ENCODE measurements around the gene GRB14. TPM values are rescaled to one million over a fixed set of nuclear protein-coding genes. Genes with fewer than 3 reads are reported as not detected.

GRB14 gene
- total RNA-seq, 1 donor from 2014 or later, result 0.43 TPM

DNA sequence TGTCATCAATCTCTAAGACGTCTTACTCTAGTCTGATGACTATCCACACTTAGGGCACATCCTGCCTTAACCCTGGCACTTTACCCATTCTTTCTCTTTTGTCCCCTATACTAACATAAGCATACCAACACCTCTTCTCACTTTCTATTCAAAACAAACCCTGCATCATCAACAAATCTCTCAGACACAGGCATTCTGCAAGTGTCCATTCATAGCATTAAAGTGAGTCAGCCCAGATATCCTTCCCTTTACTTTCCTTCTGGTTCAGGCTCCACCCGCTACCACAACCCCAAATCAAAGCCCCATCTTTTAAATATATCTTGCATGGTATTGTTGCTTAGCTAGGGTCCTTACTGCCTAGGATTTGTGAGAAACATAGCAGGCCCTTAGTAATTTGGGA, 3.8 kb downstream of the GRB14 start:
- no peak for DNase-seq (ENCODE audit: low read depth)

DNA sequence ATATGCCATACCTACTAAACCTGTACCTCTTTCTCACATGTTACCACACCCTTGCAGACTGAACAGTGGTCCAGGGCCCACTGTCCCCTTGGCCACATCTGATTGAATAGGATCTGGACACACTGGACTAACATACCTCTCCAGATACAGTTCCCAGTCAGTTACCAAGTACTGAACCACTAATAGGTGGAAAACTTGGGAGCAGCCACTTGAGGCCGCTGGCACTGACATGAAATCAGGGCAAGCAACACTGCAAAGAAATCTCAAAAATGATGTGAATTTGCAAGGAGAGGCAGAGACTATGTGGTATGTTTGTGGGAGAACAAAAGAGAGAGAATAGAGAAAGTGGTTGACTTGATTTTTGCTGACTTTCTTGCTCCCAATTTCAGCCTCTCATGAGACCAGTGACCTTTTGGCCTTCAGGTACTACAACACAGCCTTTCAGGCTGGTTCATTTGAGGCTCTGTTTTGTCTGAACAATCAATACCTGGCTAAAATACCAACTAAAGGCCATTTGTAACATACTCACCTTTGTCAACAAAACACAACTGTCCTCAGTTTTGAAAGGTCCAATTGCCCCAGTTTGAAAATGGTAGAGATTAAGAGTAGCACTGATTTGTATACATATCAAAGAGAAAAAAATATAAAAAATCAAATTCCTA, 7.8 kb downstream of the GRB14 start:
- no peak for DNase-seq (ENCODE audit: low read depth)

DNA sequence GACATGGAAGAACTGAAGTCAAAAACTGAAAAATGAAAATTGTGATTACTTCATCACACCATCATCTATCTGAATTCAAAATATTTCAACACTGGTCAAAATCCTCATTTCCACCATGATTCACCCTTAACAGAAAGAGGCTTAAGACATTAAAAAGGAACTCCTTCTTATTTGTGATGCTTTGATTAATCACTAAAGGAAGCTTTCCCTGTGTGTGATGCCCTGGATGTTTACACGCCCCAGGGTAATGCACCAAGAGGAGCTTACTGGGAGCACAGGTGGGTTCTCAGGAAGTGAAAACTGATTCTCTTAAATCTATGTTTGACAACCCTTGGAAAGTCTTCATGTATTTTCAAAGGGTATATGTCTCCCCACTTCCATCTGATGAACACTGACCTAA, 11.5 kb downstream of the GRB14 start:
- no peak for DNase-seq (ENCODE audit: low read depth)

DNA sequence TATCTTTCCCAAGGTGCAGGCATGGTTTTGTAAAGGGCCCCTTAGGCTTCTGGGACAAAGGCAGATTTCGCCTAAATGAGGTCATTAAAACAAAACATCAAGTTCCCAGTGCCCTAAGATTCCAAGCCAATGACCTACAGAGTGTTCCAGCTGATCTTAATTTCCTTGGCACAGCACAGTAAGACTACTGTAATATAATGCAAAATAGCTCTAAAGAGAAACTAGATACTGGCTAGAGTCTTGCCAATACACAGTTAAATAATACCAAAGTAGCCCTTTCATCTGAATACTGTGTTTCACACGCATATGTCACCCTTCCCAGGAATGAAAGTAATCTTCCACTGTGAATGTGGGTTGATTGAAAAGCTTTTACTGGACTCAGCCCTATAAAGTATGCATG, 14.7 kb downstream of the GRB14 start:
- DNase-seq (ENCODE audit: low read depth), result peak; percentile 66

DNA sequence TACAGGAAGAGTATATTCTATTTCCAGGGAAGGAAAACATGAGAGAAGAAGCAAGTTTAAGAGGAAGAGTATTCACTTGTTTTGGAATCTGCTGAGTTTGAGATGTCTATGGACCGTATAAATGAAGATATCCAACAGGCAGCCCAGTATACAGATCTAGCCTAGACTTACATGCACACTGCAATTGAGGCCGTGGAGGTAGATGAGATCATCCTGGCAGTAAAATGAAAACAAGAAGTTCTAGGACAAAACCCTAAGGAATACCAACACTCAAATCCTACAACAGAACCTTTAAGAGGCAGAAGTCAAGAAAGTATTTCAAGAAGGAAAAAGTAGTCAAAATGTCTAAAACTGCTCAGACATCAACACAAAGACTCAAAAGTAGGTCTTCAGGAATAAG, 16.0 kb downstream of the GRB14 start:
- no peak for DNase-seq (ENCODE audit: low read depth)

DNA sequence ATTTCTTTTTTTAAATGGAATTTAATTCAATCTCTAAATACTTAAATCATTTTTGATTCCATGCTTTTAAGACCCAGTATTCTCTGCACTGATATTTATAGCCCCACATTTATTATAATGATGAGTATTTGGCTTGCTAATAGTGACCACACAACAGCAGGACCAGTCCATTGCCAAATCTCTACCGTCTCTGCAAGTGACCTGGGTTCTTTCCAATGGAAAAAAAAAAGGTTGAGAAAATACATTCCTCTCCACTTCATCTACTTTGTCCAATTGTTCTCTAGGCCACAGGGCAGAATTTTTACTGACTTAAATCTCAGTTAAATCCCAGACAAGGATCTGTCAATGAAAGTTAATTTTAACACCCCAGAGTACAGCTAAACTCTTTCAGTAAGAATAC, 20.5 kb downstream of the GRB14 start:
- DNase-seq (ENCODE audit: low read depth), result no peak

DNA sequence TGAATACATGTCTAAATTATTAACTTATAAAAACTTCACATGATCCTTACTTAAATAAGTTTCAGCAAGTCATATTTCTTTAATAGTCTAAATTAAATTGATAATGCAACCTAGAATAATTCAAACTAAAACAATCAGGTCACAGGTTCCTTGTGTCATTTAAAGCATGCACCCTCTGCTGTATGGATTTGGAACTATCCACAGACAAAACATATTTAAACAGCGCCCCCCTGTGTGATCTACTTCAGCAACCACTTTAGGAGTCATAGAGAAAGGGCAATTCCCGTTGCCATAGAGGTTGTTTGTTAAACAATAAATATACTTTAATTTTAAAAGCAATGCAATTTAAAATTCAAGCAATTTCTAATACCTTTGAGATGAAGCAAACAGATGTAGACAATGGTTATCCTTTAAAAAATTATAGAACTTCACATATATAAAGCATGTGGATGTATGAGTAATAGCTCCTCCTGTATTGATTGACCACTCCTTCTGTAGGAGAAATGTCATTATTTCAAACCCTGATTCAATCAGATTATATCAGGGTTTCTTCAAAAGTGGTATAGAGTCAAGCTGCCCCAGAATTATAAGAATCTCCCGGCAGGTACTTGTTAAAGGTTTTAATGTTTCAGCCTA, 21.2 kb downstream of the GRB14 start:
- peak; percentile 84 for DNase-seq (ENCODE audit: low read depth)

DNA sequence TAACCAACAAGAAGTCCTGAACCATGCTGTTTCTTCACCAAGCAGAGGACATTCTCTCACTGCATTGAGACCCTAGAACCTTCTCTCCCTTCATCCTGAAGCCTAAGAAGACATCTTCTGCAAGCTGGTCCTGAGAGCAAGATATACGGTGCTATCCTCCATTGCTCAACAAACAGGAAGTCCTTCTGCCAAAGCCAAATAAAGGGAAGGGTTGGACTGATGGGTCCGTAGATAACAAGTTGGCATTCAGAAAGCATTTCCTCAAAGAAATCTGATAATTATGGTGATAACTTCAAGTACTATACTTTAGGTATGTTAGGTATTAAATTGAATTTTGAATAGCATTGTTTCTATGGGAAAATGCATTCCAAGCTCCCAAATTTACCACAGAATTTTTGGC, 23.3 kb downstream of the GRB14 start:
- no peak for DNase-seq (ENCODE audit: low read depth)

DNA sequence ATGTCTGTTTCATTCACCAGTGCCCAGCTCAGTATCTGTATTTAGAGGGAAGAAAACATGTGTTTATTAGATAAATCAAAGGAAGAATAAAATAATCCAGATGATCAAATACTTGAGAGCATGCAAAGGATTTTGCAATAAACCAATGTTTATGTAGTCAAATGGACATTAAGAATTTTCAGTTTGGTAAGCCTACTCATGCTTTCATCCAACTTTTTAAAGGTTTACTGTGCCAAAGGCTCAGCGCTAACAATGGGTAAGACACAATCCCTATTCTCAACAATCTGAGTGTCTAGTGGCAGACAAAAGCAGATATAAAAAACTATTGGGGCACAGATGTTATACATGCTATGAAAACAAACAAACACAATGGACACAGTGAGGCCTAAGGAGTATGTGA, 26.3 kb downstream of the GRB14 start:
- no peak for DNase-seq (ENCODE audit: low read depth)

DNA sequence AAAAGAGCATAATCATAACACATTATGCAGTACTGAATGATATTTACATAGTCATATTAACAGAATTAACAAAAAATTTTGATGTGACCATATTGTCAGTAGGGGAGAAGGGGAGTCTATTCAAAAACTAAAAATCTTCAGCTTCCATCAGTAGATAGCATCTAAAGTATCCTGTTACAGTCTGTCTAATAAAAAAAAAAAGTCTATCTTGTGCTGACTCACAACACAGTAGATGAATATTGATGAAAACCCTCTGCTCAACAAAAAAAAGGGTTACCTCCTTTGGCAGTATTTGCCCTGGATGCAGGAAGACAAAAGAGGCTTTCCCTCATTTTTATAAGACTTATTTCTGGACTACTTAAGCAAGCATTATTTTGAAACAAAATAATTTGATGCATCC, 27.3 kb downstream of the GRB14 start:
- no peak for DNase-seq (ENCODE audit: low read depth)

DNA sequence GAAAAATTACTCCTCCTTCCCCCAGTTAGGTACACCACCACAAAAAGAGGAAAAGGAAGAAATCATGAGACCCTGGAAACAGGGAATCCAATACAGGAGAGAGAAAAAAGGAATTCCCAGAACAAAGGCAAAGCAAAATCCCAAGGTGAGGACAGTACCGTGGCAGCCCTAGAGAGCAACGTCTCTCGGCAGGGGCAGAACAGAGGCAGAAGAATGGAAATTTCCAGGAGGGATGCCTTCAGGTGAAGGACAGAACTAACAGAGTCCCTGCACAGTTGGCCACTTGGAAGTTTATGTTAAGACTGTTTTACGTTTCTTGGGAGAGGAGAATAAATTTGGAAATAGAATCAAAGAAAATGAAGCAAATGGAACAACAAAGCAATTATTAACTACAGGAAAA, 27.7 kb downstream of the GRB14 start:
- no peak for DNase-seq (ENCODE audit: low read depth)

DNA sequence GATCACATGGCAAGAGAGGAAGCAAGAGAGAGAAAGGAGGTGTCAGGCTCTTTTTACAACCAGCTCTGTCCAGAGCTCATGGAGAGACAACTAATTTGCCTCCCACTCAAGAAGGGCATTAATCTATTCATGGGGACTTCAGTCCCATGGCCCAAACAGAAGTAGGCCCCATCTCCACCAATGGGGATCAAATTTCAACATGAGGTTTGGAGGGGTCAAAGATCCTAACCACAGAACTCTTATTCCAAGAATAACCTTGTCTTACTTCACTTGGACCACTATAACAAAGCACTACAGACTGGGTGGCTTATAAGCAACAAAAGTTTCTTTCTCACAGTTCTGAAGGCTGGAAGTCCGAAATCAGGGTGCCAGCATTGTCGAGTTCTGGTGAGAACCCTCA, 31.8 kb downstream of the GRB14 start:
- DNase-seq (ENCODE audit: low read depth), result peak; percentile 73

DNA sequence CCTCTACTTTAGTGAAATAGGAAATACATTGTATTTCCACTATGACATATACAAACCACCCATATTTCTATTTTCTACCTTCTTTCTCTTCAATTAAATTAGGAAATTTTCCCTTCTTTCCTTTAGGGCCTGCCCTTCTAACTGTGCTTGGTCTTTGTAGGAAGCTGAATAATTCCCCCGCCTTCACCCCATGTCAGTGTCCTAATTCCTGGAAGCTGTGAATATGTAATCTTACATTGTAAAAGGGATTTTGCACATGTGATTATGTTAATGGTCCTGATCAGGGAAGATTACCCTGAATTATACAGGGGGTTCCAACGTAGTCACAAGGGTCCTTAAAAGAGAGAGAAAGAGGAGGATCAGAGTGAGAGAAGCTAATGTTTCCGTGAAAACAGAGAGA, 40.2 kb downstream of the GRB14 start:
- DNase-seq (ENCODE audit: low read depth), result no peak

DNA sequence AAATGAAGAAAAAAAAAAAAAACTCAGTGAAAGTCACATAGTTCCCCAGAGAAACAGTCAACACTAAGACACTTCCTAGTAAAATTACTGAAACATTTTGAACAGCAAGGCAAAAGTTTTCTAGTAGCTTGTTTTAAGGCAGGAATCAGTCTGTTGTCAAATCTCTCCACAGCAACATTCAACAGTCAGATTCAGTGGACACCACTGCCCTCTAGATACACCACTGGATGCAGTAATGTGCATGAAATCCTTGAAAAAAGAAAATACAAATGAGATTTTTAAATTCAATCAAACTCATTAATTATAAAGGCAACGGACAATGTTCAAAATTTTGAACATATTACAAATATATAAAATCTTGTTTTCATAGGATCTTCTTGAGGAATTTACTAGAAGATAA, 46.4 kb downstream of the GRB14 start:
- no peak for DNase-seq (ENCODE audit: low read depth)

DNA sequence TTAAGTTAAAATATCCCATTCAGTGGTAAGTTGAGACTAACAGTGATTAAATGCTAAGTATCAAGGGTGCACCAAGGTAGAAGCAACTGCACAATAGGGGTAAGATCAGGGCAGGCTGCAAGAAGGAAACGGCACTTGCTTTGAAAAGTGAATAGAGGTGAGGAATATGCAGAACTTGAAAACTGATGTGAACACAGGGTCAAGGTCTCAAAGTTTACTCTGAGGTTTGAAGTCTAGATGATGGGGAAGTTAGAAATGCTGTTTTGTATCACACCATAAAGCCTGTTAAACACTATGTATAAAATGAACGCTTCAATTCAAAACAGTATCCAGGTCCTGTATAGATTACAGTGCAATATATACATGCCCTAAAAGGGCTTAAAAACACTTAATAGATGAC, 50.8 kb downstream of the GRB14 start:
- DNase-seq (ENCODE audit: low read depth), result no peak

DNA sequence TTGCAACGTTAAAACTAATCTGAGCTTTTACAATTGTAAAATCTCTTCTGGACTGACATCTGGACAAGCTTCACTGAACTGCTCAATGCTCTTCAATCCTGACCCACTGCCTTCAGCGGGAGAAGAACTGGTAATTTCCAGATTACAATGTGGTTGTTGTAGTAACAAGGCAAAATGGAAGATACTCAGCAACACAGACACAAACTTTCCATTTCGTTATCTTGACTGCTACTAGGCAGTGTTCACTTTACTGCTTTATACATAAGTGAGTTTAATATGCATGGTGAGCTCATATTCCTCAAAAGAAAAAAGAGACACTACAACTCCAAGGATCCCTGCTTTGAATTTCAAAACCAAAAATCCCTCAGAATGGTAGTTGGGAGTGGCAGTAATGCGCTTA, 51.9 kb downstream of the GRB14 start:
- no peak for DNase-seq (ENCODE audit: low read depth)

DNA sequence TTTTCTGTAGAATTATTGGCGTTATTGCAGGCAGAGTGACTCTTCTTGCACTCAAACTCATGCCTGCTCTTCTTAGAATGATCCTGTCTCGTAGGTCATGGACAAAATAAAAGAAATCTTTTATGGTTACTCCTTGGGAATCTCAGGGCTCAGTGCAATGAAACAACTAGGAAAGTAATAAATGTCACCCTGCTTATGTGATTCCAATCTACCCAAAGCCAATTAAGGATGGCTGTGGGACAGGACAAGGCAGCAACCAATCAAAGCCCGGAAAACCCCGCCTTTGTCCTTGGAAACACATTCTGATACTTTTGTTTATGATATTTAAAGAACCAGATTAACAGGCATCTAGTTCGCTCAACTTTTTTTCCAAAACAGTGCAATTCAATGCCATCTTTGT, 53.0 kb downstream of the GRB14 start:
- DNase-seq (ENCODE audit: low read depth), result no peak

DNA sequence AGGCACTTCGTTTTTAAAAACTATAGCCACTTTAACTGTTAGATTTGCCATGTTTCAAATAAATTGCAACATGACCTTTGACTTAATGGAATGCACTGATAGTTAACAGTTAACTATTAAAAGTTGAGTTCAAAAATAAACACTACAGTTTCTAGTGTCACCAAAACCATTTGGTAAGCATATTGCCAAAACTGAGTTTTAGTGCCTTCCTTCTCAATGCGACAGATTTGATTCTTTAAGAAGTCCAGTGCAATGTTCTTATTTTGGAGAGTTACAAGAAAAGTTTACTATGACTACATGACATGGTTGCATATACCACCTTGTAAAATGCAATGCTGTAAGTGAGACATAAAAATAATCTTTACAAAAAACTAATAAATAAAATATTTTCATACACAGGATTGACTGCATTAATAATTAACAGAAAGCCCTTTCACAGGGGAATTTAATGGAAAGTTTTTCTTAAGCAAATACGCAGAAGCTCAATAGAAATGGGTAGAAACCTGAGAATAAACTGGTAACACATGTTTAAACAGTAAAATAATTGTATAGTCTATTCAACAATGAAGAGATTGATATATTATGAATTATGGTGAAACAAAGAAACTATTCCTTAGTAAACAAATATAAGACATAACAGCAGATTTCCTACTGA, 53.8 kb downstream of the GRB14 start:
- no peak for DNase-seq (ENCODE audit: low read depth)

DNA sequence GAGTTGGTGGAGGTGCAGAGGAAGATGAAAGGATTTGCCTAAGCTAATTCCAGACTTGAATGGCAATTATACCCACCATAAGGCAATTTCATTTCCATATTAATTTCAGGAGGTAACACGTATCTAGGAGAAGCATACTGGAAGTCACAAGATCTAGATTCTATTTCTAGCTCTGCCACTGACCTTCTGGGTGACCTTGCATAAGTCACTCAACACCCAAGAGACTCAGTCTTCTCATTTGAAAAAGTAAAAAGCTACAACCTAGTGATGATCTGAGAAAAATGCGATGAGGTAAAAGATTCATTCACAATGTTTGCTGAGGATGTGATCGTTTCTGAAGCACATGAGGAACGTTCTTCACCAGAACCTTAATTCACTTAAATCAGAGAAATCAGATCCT, 55.9 kb downstream of the GRB14 start:
- no peak for DNase-seq (ENCODE audit: low read depth)

DNA sequence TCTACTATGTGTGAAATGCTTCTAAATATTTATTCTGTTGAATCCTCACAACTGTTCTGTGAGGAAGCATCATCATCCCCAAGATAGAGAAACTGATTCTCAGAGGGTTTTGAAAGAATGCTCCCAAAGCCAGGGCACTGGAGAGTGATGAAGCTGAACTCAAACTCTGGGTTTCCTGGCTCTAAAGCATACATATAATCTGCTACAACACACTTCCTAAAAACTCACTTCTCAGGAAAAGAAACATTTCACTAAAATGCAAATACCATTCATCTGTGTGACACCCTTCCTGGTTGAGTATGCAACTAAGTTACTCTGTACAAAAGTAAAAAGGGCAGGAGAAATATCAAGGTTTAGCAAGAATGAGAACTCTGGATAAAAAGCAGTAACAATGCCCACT, 58.6 kb downstream of the GRB14 start:
- no peak for DNase-seq (ENCODE audit: low read depth)

DNA sequence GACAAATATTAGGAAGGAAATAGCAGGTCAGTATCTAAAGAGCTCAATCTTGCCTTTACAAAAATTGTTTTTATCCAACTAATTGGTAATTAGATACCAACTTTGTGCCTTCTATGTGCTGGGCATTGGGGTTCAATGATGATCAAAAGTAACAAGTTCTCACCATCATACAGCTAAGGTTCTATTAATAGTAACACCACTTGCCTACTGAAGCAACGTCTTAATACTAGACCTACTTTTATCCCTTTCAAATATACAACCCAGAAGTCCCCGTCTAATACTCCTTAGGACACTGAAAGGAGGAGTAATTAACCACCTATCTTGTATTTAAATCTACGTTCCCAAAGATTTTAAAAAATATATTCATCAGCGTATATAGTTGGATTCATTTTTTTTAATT, 59.3 kb downstream of the GRB14 start:
- no peak for DNase-seq (ENCODE audit: low read depth)

DNA sequence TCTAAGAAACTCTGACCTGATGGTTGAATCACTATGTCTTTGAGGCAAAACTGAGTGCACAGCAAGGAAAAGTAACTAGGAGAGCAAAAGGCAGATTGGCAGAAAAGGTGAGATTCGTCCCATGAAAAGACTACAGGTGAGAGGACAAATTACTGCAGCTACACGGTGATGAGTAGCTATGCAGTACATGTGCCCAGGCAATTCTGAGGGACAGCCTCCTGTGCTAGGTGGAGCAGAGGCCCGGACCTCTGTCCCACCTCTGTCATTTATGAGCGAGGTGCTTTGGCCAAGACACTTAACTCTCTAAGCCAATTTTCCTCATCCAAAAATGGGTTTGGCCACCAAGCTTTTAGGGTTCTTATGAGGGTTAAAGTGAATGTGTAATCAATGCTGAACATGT, 59.9 kb downstream of the GRB14 start:
- DNase-seq (ENCODE audit: low read depth), result no peak

DNA sequence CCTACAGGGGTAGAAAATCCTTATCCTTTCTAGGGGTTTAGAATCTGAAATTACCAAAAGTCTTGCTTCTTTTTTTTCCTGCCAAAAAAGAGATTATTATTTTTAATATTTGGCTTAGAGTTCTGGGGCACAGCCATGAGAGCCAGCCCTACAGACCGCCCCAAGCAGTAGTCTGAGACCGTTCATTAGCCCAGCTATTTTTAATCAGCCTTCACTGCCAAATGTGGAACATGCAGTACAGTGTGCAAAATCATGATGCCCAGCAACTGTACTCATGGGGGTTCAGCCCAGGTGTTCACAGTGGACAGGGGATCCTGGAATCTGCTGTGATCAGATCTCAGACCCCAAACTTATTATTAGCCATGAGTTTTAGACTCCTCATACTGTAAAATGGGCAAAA, 60.4 kb downstream of the GRB14 start:
- DNase-seq (ENCODE audit: low read depth), result no peak
